Endothelial cell of umbilical vein (primary cell): Measurements from ENCODE around the gene DIMT1. TPM values are rescaled to one million over a fixed set of nuclear protein-coding genes. Genes with fewer than 3 reads are reported as not detected.

Source experiments
- BruUV-seq: library from RNA; stranded (reverse); fragments of 400-500 nt; replicated peaks from 2 replicates; lab custom pipeline; 2021; lab: Mats Ljungman, UMichigan
- CTCF ChIA-PET: fragments of 300-600, 350-600 bp; sonication (Branson Sonifier 250); formaldehyde crosslinking; loops from one replicate; lab custom pipeline; 2021; ENCODE audit warnings: antibody characterized with exemption, inconsistent platforms; lab: Charles Lee
- POLR2A ChIA-PET: fragments of 300-600, 350-600 bp; sonication (Branson Sonifier 250); formaldehyde crosslinking; loops from one replicate; lab custom pipeline; 2021; ENCODE audit warnings: antibody characterized with exemption, inconsistent platforms; lab: Charles Lee
- DNase-seq: peaks from one replicate; pipeline ENCODE4 v3.0.0-alpha.2; 2011; ENCODE audit warnings: low read depth, low spot score
- FAIRE-seq: peaks from 2 replicates; lab custom pipeline; 2011; peaks lifted over from hg19 to GRCh38; lab: Jason Lieb, UNC
- H2AFZ ChIP-seq: 2 replicates; pipeline ENCODE4 v1.6.0; 2012; ENCODE audit warnings: low read depth, low read length, control low read depth, inconsistent platforms
- H3K27ac ChIP-seq: 2 replicates; pipeline ENCODE4 v1.5.1; 2011; ENCODE audit warnings: low read depth, mild to moderate bottlenecking, control low read depth, low read length, moderate library complexity; ENCODE audit not compliant: insufficient read depth
- H3K27me3 ChIP-seq, 2 experiments: 2 replicates each; pipeline versions ENCODE4 v1.6.0 to v1.6.1; 2011; ENCODE audit warnings: low read length in 2 of 2, mixed read lengths in 1 of 2; ENCODE audit not compliant: control insufficient read depth in 2 of 2, insufficient read depth in 2 of 2
- H3K36me3 ChIP-seq, 2 experiments: 2 replicates in 1 of 2; 3 replicates in 1 of 2; pipeline ENCODE4 v1.5.1; 2011; ENCODE audit warnings: low read length in 2 of 2, mild to moderate bottlenecking in 1 of 2, moderate library complexity in 1 of 2; ENCODE audit not compliant: control insufficient read depth in 2 of 2, insufficient read depth in 2 of 2; ENCODE audit errors: extremely low read depth in 1 of 2
- H3K4me1 ChIP-seq: 3 replicates; pipeline ENCODE4 v1.5.1; 2011; ENCODE audit warnings: mild to moderate bottlenecking, low read length; ENCODE audit not compliant: control insufficient read depth, insufficient read depth; ENCODE audit errors: extremely low read depth
- H3K4me2 ChIP-seq: 2 replicates; pipeline ENCODE4 v1.6.1; 2011; ENCODE audit warnings: low read length, control low read depth, mixed read lengths; ENCODE audit not compliant: insufficient read depth
- H3K4me3 ChIP-seq, 3 experiments: fragments of 200-600 bp in 1 of 3; sonication (generic), shearing (Covaris generic) in 1 of 3; replicated peaks in 1 of 3; 2 replicates each; pipeline ENCODE4 v1.5.1; 2011 to 2016; ENCODE audit warnings: control low read depth in 3 of 3, low read length in 3 of 3, mild to moderate bottlenecking in 2 of 3, inconsistent platforms in 1 of 3, low read depth in 1 of 3, moderate library complexity in 1 of 3; ENCODE audit not compliant: insufficient read depth in 1 of 3
- H3K79me2 ChIP-seq: 2 replicates; pipeline ENCODE4 v1.6.0; 2012; ENCODE audit warnings: low read length, inconsistent platforms; ENCODE audit not compliant: control insufficient read depth, insufficient read depth
- H3K9ac ChIP-seq: replicated peaks from 2 replicates; pipeline ENCODE3; 2011; ENCODE audit warnings: low read length, control low read depth; ENCODE audit not compliant: insufficient read depth; ENCODE audit errors: extremely low read depth
- H3K9me1 ChIP-seq: replicated peaks from 3 replicates; pipeline ENCODE4 v1.6.0; 2011; ENCODE audit warnings: mild to moderate bottlenecking, low read length; ENCODE audit not compliant: control insufficient read depth, insufficient read depth; ENCODE audit errors: extremely low read depth
- H3K9me3 ChIP-seq: replicated peaks from 2 replicates; pipeline ENCODE4 v1.5.1; 2012; ENCODE audit warnings: low read length, inconsistent platforms; ENCODE audit not compliant: control insufficient read depth, insufficient read depth
- H4K20me1 ChIP-seq: replicated peaks from 2 replicates; pipeline ENCODE3; 2011; ENCODE audit warnings: mild to moderate bottlenecking, low read length; ENCODE audit not compliant: control insufficient read depth, insufficient read depth; ENCODE audit errors: extremely low read depth
- EZH2 ChIP-seq: IDR thresholded peaks from 2 replicates; pipeline ENCODE4 v1.6.1; 2012; ENCODE audit warnings: borderline replicate concordance, low read depth, mild to moderate bottlenecking, moderate library complexity, low read length, inconsistent platforms; ENCODE audit not compliant: severe bottlenecking
- FOS ChIP-seq: IDR thresholded peaks from 2 replicates; pipeline ENCODE4 v1.6.1; 2011; ENCODE audit warnings: mild to moderate bottlenecking, low read length, moderate library complexity, borderline replicate concordance; ENCODE audit not compliant: insufficient read depth
- GATA2 ChIP-seq: IDR thresholded peaks from 2 replicates; pipeline ENCODE4 v1.7.0; 2011; ENCODE audit warnings: low read depth, mild to moderate bottlenecking, moderate library complexity, mixed read lengths, low read length; ENCODE audit not compliant: insufficient read length, insufficient read depth
- JUN ChIP-seq: IDR thresholded peaks from 2 replicates; pipeline ENCODE4 v1.6.1; 2011; ENCODE audit warnings: borderline replicate concordance, low read depth; ENCODE audit not compliant: insufficient read length, insufficient read depth
- MAX ChIP-seq: IDR thresholded peaks from 2 replicates; pipeline ENCODE4 v1.6.1; 2011; ENCODE audit not compliant: insufficient read depth, insufficient read length
- MYC ChIP-seq: IDR thresholded peaks from one replicate; pipeline ENCODE4 v1.6.1; 2011; ENCODE audit warnings: mild to moderate bottlenecking, low read depth, low read length
- POLR2A ChIP-seq: IDR thresholded peaks from 2 replicates; pipeline ENCODE4 v1.6.1; 2012; ENCODE audit warnings: low read depth, mild to moderate bottlenecking, control low read depth, low read length
- POLR2AphosphoS5 ChIP-seq: IDR thresholded peaks from 2 replicates; pipeline ENCODE4 v1.6.1; 2012; ENCODE audit warnings: low read depth, mild to moderate bottlenecking, control low read depth, low read length, moderate library complexity; ENCODE audit not compliant: insufficient read depth
- dilution Hi-C: fragments of 300-500 bp; cut with MboI; formaldehyde crosslinking; loops from one replicate; pipeline ENCODE4 v1.15.0; 2019; ENCODE audit warnings: low sequenced_read_pairs; ENCODE audit not compliant: extremely low pct_ligation_motif_present
- intact Hi-C: fragments of 100-400 bp; cut with micrococcal nuclease; formaldehyde crosslinking; loops from one replicate; pipeline ENCODE4 v1.10.0; 2022
- polyA plus RNA-seq, 4 experiments: library from polyadenylated mRNA; depleted of rRNA in 3 of 4; stranded (reverse) in 3 of 4; unstranded in 1 of 4; fragments of >200 nt; gene quantifications; 2 replicates each; pipeline versions ENCODE4 v1.2.1 to v1.2.3, GENCODE V29; 2011 to 2012; ENCODE audit warnings: missing spikeins in 1 of 4
- total RNA-seq: library from RNA; stranded (reverse); gene quantifications from 2 replicates; pipeline ENCODE4 v1.2.3, GENCODE V29; 2021
- TF ChIP-seq, protein P1 (sequence below), 2 donors: IDR thresholded peaks; 1 replicate in 1 of 2; 2 replicates in 1 of 2; pipeline ENCODE4 v1.5.1; 2011; ENCODE audit warnings: low read length in 2 of 2, mild to moderate bottlenecking in 2 of 2, moderate library complexity in 2 of 2, control low read depth in 1 of 2, inconsistent platforms in 1 of 2, low read depth in 1 of 2; ENCODE audit not compliant: insufficient read depth in 1 of 2; ENCODE audit errors: extremely low read depth in 1 of 2

Gene DIMT1
- total and polyA plus RNA-seq, 2 donors (not counting 3 experiments of a cell fraction or from before 2014, with no cell fraction given), result 21.9 to 34.4 TPM

GRCh38 chr5:62373382-62373781 is 30.3 kb downstream of the DIMT1 start:
- Histone ChIP-seq H3K4me1 (no peaks in the 10 kb centered on the region), H2AFZ (no peak overlapping the region), H3K79me2 (no peaks in the 10 kb centered on the region), H3K9ac (no peak overlapping the region), H3K9me3 (no peaks in the 10 kb centered on the region), H4K20me1 (no peaks in the 10 kb centered on the region), H3K9me1 (no peaks in the 10 kb centered on the region), H3K36me3 (peaks cover 9 to 17% of the 10 kb centered on the region in 2 experiments), H3K4me2 (no peak overlapping the region), H3K27ac (no peak overlapping the region), H3K27me3 (no peaks in the 10 kb centered on the region), H3K4me3 (no peak overlapping the region)
- dilution Hi-C loops, result no loop called here
- ChIA-PET CTCF (no interaction called here), POLR2A (no interaction called here)
- TF ChIP-seq FOS, result no peak
- TF ChIP-seq MYC, result no peak
- no peak for TF ChIP-seq GATA2
- TF ChIP-seq, protein P1, sequence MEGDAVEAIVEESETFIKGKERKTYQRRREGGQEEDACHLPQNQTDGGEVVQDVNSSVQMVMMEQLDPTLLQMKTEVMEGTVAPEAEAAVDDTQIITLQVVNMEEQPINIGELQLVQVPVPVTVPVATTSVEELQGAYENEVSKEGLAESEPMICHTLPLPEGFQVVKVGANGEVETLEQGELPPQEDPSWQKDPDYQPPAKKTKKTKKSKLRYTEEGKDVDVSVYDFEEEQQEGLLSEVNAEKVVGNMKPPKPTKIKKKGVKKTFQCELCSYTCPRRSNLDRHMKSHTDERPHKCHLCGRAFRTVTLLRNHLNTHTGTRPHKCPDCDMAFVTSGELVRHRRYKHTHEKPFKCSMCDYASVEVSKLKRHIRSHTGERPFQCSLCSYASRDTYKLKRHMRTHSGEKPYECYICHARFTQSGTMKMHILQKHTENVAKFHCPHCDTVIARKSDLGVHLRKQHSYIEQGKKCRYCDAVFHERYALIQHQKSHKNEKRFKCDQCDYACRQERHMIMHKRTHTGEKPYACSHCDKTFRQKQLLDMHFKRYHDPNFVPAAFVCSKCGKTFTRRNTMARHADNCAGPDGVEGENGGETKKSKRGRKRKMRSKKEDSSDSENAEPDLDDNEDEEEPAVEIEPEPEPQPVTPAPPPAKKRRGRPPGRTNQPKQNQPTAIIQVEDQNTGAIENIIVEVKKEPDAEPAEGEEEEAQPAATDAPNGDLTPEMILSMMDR (IDR thresholded peaks at IDR 0.05; ENCODE audit: extremely low read depth in 1 of 2, insufficient read depth in 1 of 2, low read depth in 1 of 2, low read length in 2 of 2), result no peak
- TF ChIP-seq JUN, result no peak
- TF ChIP-seq POLR2AphosphoS5, result no peak
- TF ChIP-seq POLR2A, result no peak
- TF ChIP-seq EZH2, result no peak
- no peak for TF ChIP-seq MAX
- BruUV-seq, result no TSS peak
- DNase-seq (no peak), FAIRE-seq (no peak)
- intact Hi-C loops, result no loop called here
